ENCODE measurements around the gene LAMA3.

DNA sequence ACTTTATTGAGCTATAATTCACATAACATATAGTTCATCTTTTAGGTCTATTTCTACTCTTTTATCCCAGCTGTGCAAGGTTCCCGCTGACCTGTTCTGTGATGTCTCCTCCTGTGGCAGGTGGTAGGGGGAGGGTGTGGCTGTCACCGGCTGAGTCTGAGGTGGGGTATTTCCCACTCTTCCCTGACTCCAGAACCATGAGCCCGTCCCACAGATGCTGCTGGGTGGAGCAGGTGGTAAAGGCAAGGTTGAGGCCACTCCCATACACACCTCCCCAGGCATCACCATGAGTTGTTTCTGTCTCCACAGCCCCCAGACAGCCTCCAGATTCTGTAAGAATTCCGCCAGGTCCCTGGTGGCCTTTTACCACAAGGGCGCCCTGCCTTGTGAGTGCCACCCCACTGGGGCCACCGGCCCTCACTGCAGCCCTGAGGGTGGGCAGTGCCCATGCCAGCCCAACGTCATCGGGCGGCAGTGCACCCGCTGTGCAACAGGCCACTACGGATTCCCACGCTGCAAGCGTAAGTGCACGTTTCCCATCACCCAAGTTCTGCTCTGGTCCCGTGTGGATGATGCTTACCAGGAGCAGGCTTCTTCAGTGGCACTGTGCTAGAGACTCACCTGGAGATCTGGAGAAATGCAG lies 156.9 kb downstream of the LAMA3 start:
- TF ChIP-seq, protein P1, sequence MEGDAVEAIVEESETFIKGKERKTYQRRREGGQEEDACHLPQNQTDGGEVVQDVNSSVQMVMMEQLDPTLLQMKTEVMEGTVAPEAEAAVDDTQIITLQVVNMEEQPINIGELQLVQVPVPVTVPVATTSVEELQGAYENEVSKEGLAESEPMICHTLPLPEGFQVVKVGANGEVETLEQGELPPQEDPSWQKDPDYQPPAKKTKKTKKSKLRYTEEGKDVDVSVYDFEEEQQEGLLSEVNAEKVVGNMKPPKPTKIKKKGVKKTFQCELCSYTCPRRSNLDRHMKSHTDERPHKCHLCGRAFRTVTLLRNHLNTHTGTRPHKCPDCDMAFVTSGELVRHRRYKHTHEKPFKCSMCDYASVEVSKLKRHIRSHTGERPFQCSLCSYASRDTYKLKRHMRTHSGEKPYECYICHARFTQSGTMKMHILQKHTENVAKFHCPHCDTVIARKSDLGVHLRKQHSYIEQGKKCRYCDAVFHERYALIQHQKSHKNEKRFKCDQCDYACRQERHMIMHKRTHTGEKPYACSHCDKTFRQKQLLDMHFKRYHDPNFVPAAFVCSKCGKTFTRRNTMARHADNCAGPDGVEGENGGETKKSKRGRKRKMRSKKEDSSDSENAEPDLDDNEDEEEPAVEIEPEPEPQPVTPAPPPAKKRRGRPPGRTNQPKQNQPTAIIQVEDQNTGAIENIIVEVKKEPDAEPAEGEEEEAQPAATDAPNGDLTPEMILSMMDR (IDR thresholded peaks at IDR 0.05), result no peak
- TF ChIP-seq EP300 (IDR thresholded peaks at IDR 0.05) (no peak), POLR2AphosphoS5 (IDR thresholded peaks at IDR 0.05) (no peak)
